Caco-2 (cell line): ENCODE results near the gene XPO4. TPM values are rescaled to one million over a fixed set of nuclear protein-coding genes. Genes with fewer than 3 reads are reported as not detected.

Source experiments
- BruUV-seq: library from RNA; stranded (reverse); fragments of 400-500 nt; replicated peaks from 2 replicates; lab custom pipeline; 2021; lab: Mats Ljungman, UMichigan
- CTCF ChIA-PET: fragments of 300-600 bp; sonication (Branson Sonifier 250); formaldehyde crosslinking; loops from one replicate; lab custom pipeline; 2022; ENCODE audit warnings: antibody characterized with exemption; lab: Charles Lee
- POLR2A ChIA-PET: fragments of 300-600 bp; sonication (Branson Sonifier 250); formaldehyde crosslinking; loops from one replicate; lab custom pipeline; 2022; ENCODE audit warnings: antibody characterized with exemption; lab: Charles Lee
- DNase-seq, 2 experiments: peaks; one replicate each; pipeline versions ENCODE4 v3.0.0 to v3.0.0-alpha.2; 2020 to 2022
- H3K27me3 ChIP-seq: replicated peaks from 2 replicates; pipeline ENCODE4 v1.6.0; 2011; ENCODE audit warnings: low read length; ENCODE audit not compliant: control insufficient read depth, insufficient read depth
- H3K36me3 ChIP-seq: 2 replicates; pipeline ENCODE4 v1.5.1; 2011; ENCODE audit warnings: low read length; ENCODE audit not compliant: control insufficient read depth, insufficient read depth
- H3K4me1 ChIP-seq: fragments of 250-450 bp; sonication (Bioruptor Pico); 2 replicates; pipeline ENCODE4 v1.5.1; 2020; ENCODE audit warnings: mild to moderate bottlenecking
- H3K4me3 ChIP-seq: 2 replicates; pipeline ENCODE4 v1.5.1; 2011; ENCODE audit warnings: low read depth, mild to moderate bottlenecking, control low read depth, low read length
- H3K9me3 ChIP-seq: fragments of 250-450 bp; sonication (Bioruptor Pico); 2 replicates; pipeline ENCODE4 v1.5.1; 2020; ENCODE audit warnings: mild to moderate bottlenecking, moderate library complexity
- H3K27ac Mint-ChIP-seq: one replicate; pipeline ENCODE4 v1.8.0; 2022; ENCODE audit warnings: mixed read lengths; ENCODE audit not compliant: unreplicated experiment
- H3K27me3 Mint-ChIP-seq: one replicate; pipeline ENCODE4 v1.8.0; 2022; ENCODE audit warnings: mixed read lengths; ENCODE audit not compliant: insufficient read depth, unreplicated experiment
- H3K36me3 Mint-ChIP-seq: one replicate; pipeline ENCODE4 v1.8.0; 2022; ENCODE audit warnings: mild to moderate bottlenecking, mixed read lengths; ENCODE audit not compliant: insufficient read depth, unreplicated experiment
- H3K4me1 Mint-ChIP-seq: one replicate; pipeline ENCODE4 v1.8.0; 2022; ENCODE audit warnings: low read depth, mixed read lengths; ENCODE audit not compliant: unreplicated experiment
- H3K4me3 Mint-ChIP-seq: one replicate; pipeline ENCODE4 v1.8.0; 2022; ENCODE audit warnings: mild to moderate bottlenecking, moderate library complexity, mixed read lengths; ENCODE audit not compliant: unreplicated experiment
- H3K9me3 Mint-ChIP-seq: one replicate; pipeline ENCODE4 v1.8.0; 2022; ENCODE audit warnings: mixed read lengths; ENCODE audit not compliant: unreplicated experiment
- CTCF ChIP-seq, 2 experiments: fragments of 200-600 bp in 1 of 2; IDR thresholded peaks; 1 replicate in 1 of 2; 2 replicates in 1 of 2; pipeline versions ENCODE4 v1.5.1 to v1.8.0; 2011 to 2022; ENCODE audit warnings: antibody characterized with exemption in 1 of 2, control low read depth in 1 of 2, inconsistent platforms in 1 of 2, low read depth in 1 of 2, low read length in 1 of 2, mild to moderate bottlenecking in 1 of 2, moderate library complexity in 1 of 2; ENCODE audit not compliant: insufficient read depth in 1 of 2, severe bottlenecking in 1 of 2, unreplicated experiment in 1 of 2
- intact Hi-C: fragments of 100-400 bp; cut with micrococcal nuclease; formaldehyde crosslinking; loops from one replicate; pipeline ENCODE4 v1.10.0; 2022; ENCODE audit not compliant: unreplicated experiment
- total RNA-seq: library from RNA; stranded (reverse); gene quantifications from 2 replicates; pipeline ENCODE4 v1.2.3, GENCODE V29; 2022

The XPO4 gene
- total RNA-seq, 1 experiment from 2014 or later = 33.3 TPM

GRCh38 chr13:20911037-20911436, 8.5 kb upstream of the XPO4 start:
- POLR2A ChIA-PET = no interaction called here
- no peak overlapping the region for H3K27ac Mint-ChIP-seq
- CTCF ChIA-PET = interaction anchor here (0.6 kb wide), 1 partner anchor 207 kb away, joined by 3 read pairs; no protein-coding TSS in a partner anchor
- no peaks in the 10 kb centered on the region for H3K36me3 Mint-ChIP-seq
- H3K9me3 Mint-ChIP-seq = peaks cover 10% of the 10 kb centered on the region
- TF ChIP-seq CTCF (IDR thresholded peaks at IDR 0.05; ENCODE audit: insufficient read depth in 1 of 2, low read depth in 1 of 2, low read length in 1 of 2, severe bottlenecking in 1 of 2, unreplicated experiment in 1 of 2) = no peak
- Histone ChIP-seq H3K4me3 (no peak overlapping the region), H3K27me3 (no peaks in the 10 kb centered on the region), H3K36me3 (no peaks in the 10 kb centered on the region), H3K4me1 (no peaks in the 10 kb centered on the region), H3K9me3 (peaks cover 6% of the 10 kb centered on the region; the same call in 1 of the 2 replicates)
- peaks cover 9% of the 10 kb centered on the region for H3K4me1 Mint-ChIP-seq
- BruUV-seq = no TSS peak
- H3K4me3 Mint-ChIP-seq = no peak overlapping the region
- no peaks in the 10 kb centered on the region for H3K27me3 Mint-ChIP-seq
- DNase-seq = peak in 1 of 2 experiments; percentile 21
- intact Hi-C loops = no loop called here

- no peaks in the 10 kb centered on the region for H3K27me3 ChIP-seq
- H3K27me3 Mint-ChIP-seq = no peaks in the 10 kb centered on the region
- TF ChIP-seq CTCF (IDR thresholded peaks at IDR 0.05; ENCODE audit: insufficient read depth in 1 of 2, low read depth in 1 of 2, low read length in 1 of 2, severe bottlenecking in 1 of 2, unreplicated experiment in 1 of 2) = no peak
- peaks cover 10% of the 10 kb centered on the region for H3K9me3 Mint-ChIP-seq
- H3K36me3 Mint-ChIP-seq = no peaks in the 10 kb centered on the region
- H3K9me3 ChIP-seq = peaks cover 6% of the 10 kb centered on the region; the same call in 1 of the 2 replicates
- CTCF ChIA-PET = no interaction called here
- peaks cover 9% of the 10 kb centered on the region for H3K4me1 Mint-ChIP-seq
- no peaks in the 10 kb centered on the region for H3K4me1 ChIP-seq
- peak in 1 of 2 experiments; percentile 9 for DNase-seq
- no TSS peak for BruUV-seq
- no peaks in the 10 kb centered on the region for H3K36me3 ChIP-seq
- POLR2A ChIA-PET = no interaction called here
- H3K27ac Mint-ChIP-seq = no peak overlapping the region
- H3K4me3 Mint-ChIP-seq = no peak overlapping the region
- intact Hi-C loops = no loop called here
- no peak overlapping the region for H3K4me3 ChIP-seq
Measured at GRCh38 chr13:20908714-20909497, 6.4 kb upstream of the XPO4 start.

- Histone ChIP-seq H3K36me3 (no peaks in the 10 kb centered on the region), H3K27me3 (no peaks in the 10 kb centered on the region), H3K4me1 (peaks cover 5% of the 10 kb centered on the region; the same call in 1 of the 2 replicates), H3K9me3 (no peaks in the 10 kb centered on the region), H3K4me3 (no peak overlapping the region)
- peaks cover 16% of the 10 kb centered on the region for H3K4me1 Mint-ChIP-seq
- H3K27ac Mint-ChIP-seq = no peak overlapping the region
- POLR2A ChIA-PET = no interaction called here
- BruUV-seq = no TSS peak
- H3K36me3 Mint-ChIP-seq = peaks cover 19% of the 10 kb centered on the region
- CTCF ChIA-PET = no interaction called here
- intact Hi-C loops = no loop called here
- no peaks in the 10 kb centered on the region for H3K9me3 Mint-ChIP-seq
- no peak overlapping the region for H3K4me3 Mint-ChIP-seq
- no peak for TF ChIP-seq CTCF (IDR thresholded peaks at IDR 0.05; ENCODE audit: insufficient read depth in 1 of 2, low read depth in 1 of 2, low read length in 1 of 2, severe bottlenecking in 1 of 2, unreplicated experiment in 1 of 2)
- no peak for DNase-seq
- no peaks in the 10 kb centered on the region for H3K27me3 Mint-ChIP-seq
Measured at GRCh38 chr13:20904908-20905307, 2.4 kb upstream of the XPO4 start.
